SK-N-SH treated with all-trans-retinoic acid at 6 μM for 48 hours (cell line): ENCODE results near the gene DCC.

Experiments
- CSDC2 ChIP-seq: fragments of 250-450 bp; sonication (Bioruptor Pico); IDR thresholded peaks from 2 replicates; pipeline ENCODE4 v1.5.0; 2020; ENCODE audit warnings: mild to moderate bottlenecking, moderate library complexity
- GLIS3 ChIP-seq: fragments of 250-450 bp; sonication (Bioruptor Pico); IDR thresholded peaks from 2 replicates; pipeline ENCODE4 v1.5.0; 2020; ENCODE audit warnings: mild to moderate bottlenecking, moderate library complexity
- PATZ1 ChIP-seq: fragments of 250-450 bp; sonication (Bioruptor Pico); IDR thresholded peaks from 2 replicates; pipeline ENCODE4 v1.8.0; 2020; ENCODE audit warnings: mild to moderate bottlenecking, moderate library complexity, borderline replicate concordance
- ZC3H10 ChIP-seq: fragments of 250-450 bp; sonication (Bioruptor Pico); IDR thresholded peaks from 2 replicates; pipeline ENCODE4 v1.5.1; 2021; ENCODE audit warnings: mild to moderate bottlenecking, moderate library complexity
- ZNF70 ChIP-seq: fragments of 450-650 bp; formaldehyde crosslinking; IDR thresholded peaks from 2 replicates; pipeline ENCODE4 v1.5.0; 2020; ENCODE audit warnings: mild to moderate bottlenecking, moderate library complexity
- ZNF8 ChIP-seq: fragments of 450-650 bp; formaldehyde crosslinking; IDR thresholded peaks from 2 replicates; pipeline ENCODE4 v1.5.0; 2020; ENCODE audit warnings: mild to moderate bottlenecking, moderate library complexity

GRCh38 chr18:52499644-52500043 lies 159.6 kb downstream of the DCC start:
- TF ChIP-seq ZC3H10 (no peak), ZNF70 (no peak), ZNF8 (CRISPR knock-in tag) (no peak), GLIS3 (CRISPR knock-in tag) (no peak), CSDC2 (no peak), PATZ1 (CRISPR knock-in tag) (no peak)
